OCI-LY3 (cell line): ENCODE measurements around the gene LCE2A.

Experiments used
- CTCF ChIP-seq: fragments of 200-600, 300-600 bp; sonication (generic); IDR thresholded peaks from 2 replicates; pipeline ENCODE4 v1.5.1; 2014; ENCODE audit warnings: antibody characterized with exemption, low read length, low read depth
- EZH2phosphoT487 ChIP-seq: fragments of 200-600 bp; shearing (Covaris generic); IDR thresholded peaks from 2 replicates; pipeline ENCODE4 v1.6.1; 2018; ENCODE audit warnings: antibody characterized with exemption, mixed run types, low read depth

- TF ChIP-seq CTCF (no peak), EZH2phosphoT487 (no peak)
Observed at GRCh38 chr1:152745765-152746444, 47.8 kb downstream of the LCE2A start.
